Rectal smooth muscle tissue (tissue), 1 donor: ENCODE measurements around the gene ARHGEF11.

ENCODE experiments used
- H3K27ac ChIP-seq: one replicate; pipeline ENCODE4 v1.7.0; 2013; ENCODE audit warnings: low read depth, low read length, inconsistent platforms
- H3K27me3 ChIP-seq: one replicate; pipeline ENCODE4 v1.7.0; 2013; ENCODE audit warnings: low read length; ENCODE audit not compliant: control insufficient read depth, insufficient read depth
- H3K36me3 ChIP-seq: one replicate; pipeline ENCODE4 v1.7.0; 2013; ENCODE audit warnings: low read length; ENCODE audit not compliant: control insufficient read depth, insufficient read depth
- H3K4me1 ChIP-seq: one replicate; pipeline ENCODE4 v1.7.0; 2013; ENCODE audit warnings: low read length; ENCODE audit not compliant: control insufficient read depth, insufficient read depth
- H3K4me3 ChIP-seq: one replicate; pipeline ENCODE4 v1.7.0; 2013; ENCODE audit warnings: low read length
- H3K9ac ChIP-seq: one replicate; pipeline ENCODE4 v1.7.0; 2013; ENCODE audit warnings: low read length

The ARHGEF11 gene

DNA sequence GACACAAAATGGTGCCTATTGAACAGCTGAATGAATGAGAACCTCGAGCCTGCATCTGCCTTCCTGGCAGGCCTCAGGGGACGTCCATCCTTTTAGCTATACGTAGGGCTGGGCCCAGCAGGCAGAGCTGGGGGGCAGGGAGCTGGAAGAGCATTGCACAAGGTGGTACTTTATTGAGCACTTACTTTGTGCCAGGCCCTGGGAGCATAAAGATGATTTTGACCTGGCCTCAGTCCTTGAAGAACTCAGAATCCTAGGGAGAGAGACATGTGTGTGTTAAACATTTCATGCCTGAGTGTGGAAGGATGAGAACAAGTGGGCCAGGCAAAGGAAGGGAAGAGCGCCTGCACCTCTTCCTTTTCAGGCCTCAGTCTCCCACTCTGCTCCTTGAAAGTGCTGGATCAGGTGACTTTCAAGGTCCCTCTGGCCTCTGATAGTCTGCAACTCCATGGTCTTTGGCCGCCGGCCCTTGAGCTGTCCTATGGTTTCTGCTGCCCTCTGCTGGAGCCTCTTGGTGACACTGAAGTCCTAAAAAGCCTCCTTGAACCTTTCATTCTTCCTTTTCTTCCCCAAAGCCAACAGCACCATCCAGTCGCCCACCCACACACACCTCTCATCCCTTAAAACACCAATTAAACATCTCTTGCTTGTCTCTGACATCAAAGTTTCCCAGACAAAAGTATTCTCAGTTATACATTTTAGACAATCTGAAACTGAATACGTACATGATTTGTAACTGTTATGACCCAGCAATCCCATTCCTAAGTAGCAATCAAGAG is 155.6 kb downstream of the ARHGEF11 start:
- Histone ChIP-seq H3K4me1 (no peaks in the 10 kb centered on the region), H3K36me3 (no peaks in the 10 kb centered on the region), H3K27ac (no peak overlapping the region), H3K9ac (no peak overlapping the region), H3K27me3 (peaks cover 10% of the 10 kb centered on the region), H3K4me3 (no peak overlapping the region)

DNA sequence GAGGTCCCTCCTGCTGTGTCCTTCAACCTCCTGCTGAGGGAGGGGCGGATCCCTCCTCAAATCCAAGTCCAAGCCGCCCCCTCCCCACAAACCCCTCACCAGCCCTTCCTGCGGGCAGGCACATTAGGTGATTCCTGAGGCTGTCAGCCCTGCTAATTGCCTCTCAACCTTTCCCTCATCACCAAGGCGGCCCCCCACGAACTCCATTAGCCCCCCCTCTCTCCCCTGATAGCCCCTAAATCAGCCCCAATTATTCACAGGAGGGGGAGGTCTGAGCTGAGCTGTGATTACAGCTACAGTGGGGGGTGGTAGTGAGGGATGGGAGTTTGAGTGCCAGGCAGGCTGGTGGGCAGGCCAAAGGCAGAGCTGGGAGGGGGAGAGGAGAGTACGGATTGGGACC is 157.8 kb downstream of the ARHGEF11 start:
- H3K27me3 ChIP-seq, result peaks cover 4% of the 10 kb centered on the region
- H3K4me1 ChIP-seq, result no peaks in the 10 kb centered on the region
- H3K4me3 ChIP-seq, result no peak overlapping the region
- H3K9ac ChIP-seq, result no peak overlapping the region
- no peaks in the 10 kb centered on the region for H3K36me3 ChIP-seq
- H3K27ac ChIP-seq, result no peak overlapping the region

DNA sequence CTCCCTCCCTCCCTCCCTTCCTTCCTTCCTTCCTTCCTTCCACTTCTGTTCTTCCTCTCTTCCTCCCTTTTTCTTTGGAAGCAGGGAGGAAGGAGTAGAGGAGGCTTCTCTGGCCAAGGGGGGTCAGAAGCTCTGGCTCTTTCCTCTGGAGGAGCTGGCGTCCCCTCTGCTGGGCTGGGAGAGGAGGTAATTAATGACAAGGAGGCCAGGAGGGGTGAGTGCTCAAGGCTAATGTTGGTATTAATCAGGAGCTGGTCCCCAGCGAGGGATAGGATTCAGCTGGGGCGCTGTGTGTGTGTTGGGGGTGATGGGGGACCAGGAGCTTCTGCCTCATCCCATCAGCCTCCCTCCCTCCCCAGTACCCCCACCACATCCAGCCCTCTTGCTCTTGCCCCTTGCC is 158.2 kb downstream of the ARHGEF11 start:
- Histone ChIP-seq H3K4me3 (no peak overlapping the region), H3K36me3 (no peaks in the 10 kb centered on the region), H3K27ac (no peak overlapping the region), H3K4me1 (no peaks in the 10 kb centered on the region), H3K27me3 (peaks cover 8% of the 10 kb centered on the region), H3K9ac (no peak overlapping the region)

DNA sequence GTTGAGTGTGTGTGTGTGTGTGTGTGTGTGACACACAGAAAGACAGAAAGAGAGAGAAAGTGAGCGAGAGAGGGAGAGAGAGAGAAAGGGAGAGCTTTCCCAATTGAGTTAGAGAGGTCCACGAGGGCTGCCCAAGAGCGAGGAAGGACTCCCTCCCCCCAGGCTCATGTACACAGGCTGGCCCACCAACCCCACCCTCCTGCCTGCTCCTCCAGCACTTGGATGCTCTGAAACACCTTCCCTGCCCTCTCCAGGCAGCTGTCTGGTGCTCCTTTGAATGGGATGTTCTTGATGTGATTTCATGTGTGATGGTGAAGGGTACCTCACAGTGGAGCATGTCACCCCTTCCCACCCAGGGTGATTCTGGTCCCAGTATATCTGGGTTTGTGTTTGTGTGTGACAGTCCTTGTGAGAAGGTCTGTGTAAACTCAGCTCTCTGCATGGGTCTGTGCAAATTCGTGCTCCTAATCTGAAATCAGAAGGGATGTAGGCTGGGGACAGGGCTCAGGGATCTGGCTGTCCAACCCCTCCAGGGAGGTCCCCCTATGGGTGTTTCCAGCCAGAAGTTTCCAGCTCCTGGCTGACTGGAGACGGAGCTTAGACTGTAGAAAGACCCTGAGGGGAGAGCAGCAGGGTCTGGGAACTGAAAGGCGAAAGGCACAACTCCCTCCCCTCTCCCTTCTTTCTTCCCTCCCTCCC is 158.8 kb downstream of the ARHGEF11 start:
- Histone ChIP-seq H3K27ac (no peak overlapping the region), H3K4me1 (no peaks in the 10 kb centered on the region), H3K4me3 (no peak overlapping the region), H3K27me3 (peaks cover 6% of the 10 kb centered on the region), H3K9ac (no peak overlapping the region), H3K36me3 (no peaks in the 10 kb centered on the region)

GRCh38 chr1:156885880-156886355 is 159.6 kb downstream of the ARHGEF11 start:
- H3K27ac ChIP-seq, result no peak overlapping the region
- H3K4me1 ChIP-seq, result no peaks in the 10 kb centered on the region
- no peak overlapping the region for H3K9ac ChIP-seq
- H3K4me3 ChIP-seq, result no peak overlapping the region
- no peaks in the 10 kb centered on the region for H3K36me3 ChIP-seq
- peaks cover 6% of the 10 kb centered on the region for H3K27me3 ChIP-seq

GRCh38 chr1:156885314-156885713 is 160.2 kb downstream of the ARHGEF11 start:
- Histone ChIP-seq H3K36me3 (no peaks in the 10 kb centered on the region), H3K27ac (no peak overlapping the region), H3K27me3 (peaks cover 6% of the 10 kb centered on the region), H3K9ac (no peak overlapping the region), H3K4me1 (no peaks in the 10 kb centered on the region), H3K4me3 (no peak overlapping the region)
